DND-41 (cell line): Measurements from ENCODE around the gene NCOR2.

ENCODE experiments used
- ATAC-seq: fragments of 200-7000 bp; cut with Tn5 transposase; 3 replicates; pipeline ENCODE4 v1.9.1; 2021; ENCODE audit warnings: low read depth; ENCODE audit not compliant: insufficient read depth
- DNase-seq: peaks from one replicate; pipeline ENCODE4 v3.0.0-alpha.2; 2020
- H2AFZ ChIP-seq: 2 replicates; pipeline ENCODE4 v1.6.0; 2012; ENCODE audit warnings: low read depth, low read length
- H3K27ac ChIP-seq: 2 replicates; pipeline ENCODE4 v1.5.1; 2012; ENCODE audit warnings: low read length, inconsistent platforms
- H3K27me3 ChIP-seq: fragments of 200-600 bp; sonication (generic); 2 replicates; pipeline ENCODE4 v1.6.0; 2012; ENCODE audit warnings: low read length, mild to moderate bottlenecking, inconsistent platforms; ENCODE audit not compliant: insufficient read depth, poor library complexity
- H3K36me3 ChIP-seq: 2 replicates; pipeline ENCODE4 v1.5.1; 2012; ENCODE audit warnings: low read length, inconsistent platforms; ENCODE audit not compliant: insufficient read depth
- H3K4me1 ChIP-seq: 2 replicates; pipeline ENCODE4 v1.5.1; 2012; ENCODE audit warnings: mild to moderate bottlenecking, low read length; ENCODE audit not compliant: insufficient read depth
- H3K4me2 ChIP-seq: 2 replicates; pipeline ENCODE4 v1.6.0; 2012; ENCODE audit warnings: mild to moderate bottlenecking, moderate library complexity, low read length, inconsistent platforms; ENCODE audit not compliant: insufficient read depth
- H3K4me3 ChIP-seq, 2 experiments: fragments of 200-600 bp in 1 of 2; shearing (Covaris generic) in 1 of 2; 2 replicates each; pipeline ENCODE4 v1.5.1; 2012 to 2016; ENCODE audit warnings: inconsistent platforms in 2 of 2, low read length in 2 of 2, mild to moderate bottlenecking in 2 of 2, low read depth in 1 of 2, moderate library complexity in 1 of 2
- H3K79me2 ChIP-seq: 2 replicates; pipeline ENCODE4 v1.6.0; 2012; ENCODE audit warnings: low read length, inconsistent platforms; ENCODE audit not compliant: insufficient read depth
- H3K9ac ChIP-seq: 2 replicates; pipeline ENCODE4 v1.6.0; 2012; ENCODE audit warnings: low read depth, mild to moderate bottlenecking, inconsistent platforms, low read length, moderate library complexity
- H3K9me3 ChIP-seq: 2 replicates; pipeline ENCODE4 v1.5.1; 2012; ENCODE audit warnings: low read length, moderate library complexity, mild to moderate bottlenecking, inconsistent platforms; ENCODE audit not compliant: insufficient read depth, severe bottlenecking
- H4K20me1 ChIP-seq: 2 replicates; pipeline ENCODE4 v1.6.0; 2012; ENCODE audit warnings: low read length; ENCODE audit not compliant: insufficient read depth
- EZH2 ChIP-seq: IDR thresholded peaks from 3 replicates; pipeline ENCODE4 v1.6.1; 2012; ENCODE audit warnings: borderline replicate concordance, low read depth, mild to moderate bottlenecking, moderate library complexity, low read length, inconsistent platforms; ENCODE audit not compliant: severe bottlenecking
- TF ChIP-seq, protein P1 (sequence below): IDR thresholded peaks from 2 replicates; pipeline ENCODE4 v1.5.1; 2012; ENCODE audit warnings: borderline replicate concordance, low read length, moderate library complexity, mild to moderate bottlenecking; ENCODE audit not compliant: poor library complexity, severe bottlenecking; ENCODE audit errors: extremely low read depth

Gene NCOR2

DNA sequence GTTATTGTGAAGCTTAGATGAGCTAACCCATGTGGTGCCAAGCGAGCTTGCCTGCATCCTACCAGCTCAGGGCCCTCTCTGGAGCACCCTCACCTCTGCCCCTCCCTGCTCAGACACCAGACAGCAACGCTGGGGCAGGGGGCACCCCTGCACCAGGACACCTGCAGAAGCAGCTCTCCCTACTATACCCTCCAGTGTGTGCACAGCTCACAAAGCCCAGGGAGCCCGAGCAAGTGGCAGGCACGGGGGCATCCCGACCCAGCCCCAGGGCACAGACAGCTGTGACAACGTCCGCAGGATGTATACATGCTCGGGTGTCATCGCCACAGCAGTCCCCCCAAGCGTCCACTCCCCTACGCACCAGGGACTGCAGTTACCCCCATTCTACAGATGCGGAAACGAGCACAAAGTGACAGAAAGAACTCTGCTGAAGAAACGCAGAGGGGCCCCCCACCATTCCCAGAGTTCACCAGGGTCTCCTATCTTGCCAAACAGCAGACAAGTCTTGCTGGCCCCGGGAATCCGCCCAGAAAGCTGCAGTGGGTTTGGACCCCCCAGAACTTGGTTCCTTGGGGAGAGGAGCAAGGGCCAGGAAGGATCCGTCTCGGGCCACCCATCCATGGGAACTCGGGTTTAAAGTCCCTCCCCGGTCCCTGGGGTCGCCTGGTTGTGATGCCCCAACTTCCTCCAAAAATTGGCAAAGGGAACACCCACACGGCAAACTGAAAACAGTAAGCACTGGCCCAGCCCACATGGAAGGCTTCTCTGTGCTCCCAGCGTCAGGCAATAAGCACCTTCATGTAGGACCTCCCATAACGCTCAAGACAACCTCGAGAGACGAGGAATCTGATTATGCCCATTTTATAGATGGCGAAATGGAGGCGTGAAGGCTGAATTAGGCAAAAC is 12.0 kb downstream of the NCOR2 start:
- Histone ChIP-seq H2AFZ (no peak overlapping the region), H3K9me3 (no peaks in the 10 kb centered on the region), H3K27me3 (no peaks in the 10 kb centered on the region), H3K4me3 (no peak overlapping the region), H3K79me2 (peaks cover 100% of the 10 kb centered on the region), H3K27ac (no peak overlapping the region), H3K9ac (no peak overlapping the region), H4K20me1 (peaks cover 100% of the 10 kb centered on the region), H3K36me3 (no peaks in the 10 kb centered on the region; the same call in 1 of the 2 replicates), H3K4me2 (no peak overlapping the region), H3K4me1 (no peaks in the 10 kb centered on the region)
- peak; percentile 23 for DNase-seq
- ATAC-seq: peak; percentile 50
- TF ChIP-seq EZH2: no peak
- TF ChIP-seq, protein P1, sequence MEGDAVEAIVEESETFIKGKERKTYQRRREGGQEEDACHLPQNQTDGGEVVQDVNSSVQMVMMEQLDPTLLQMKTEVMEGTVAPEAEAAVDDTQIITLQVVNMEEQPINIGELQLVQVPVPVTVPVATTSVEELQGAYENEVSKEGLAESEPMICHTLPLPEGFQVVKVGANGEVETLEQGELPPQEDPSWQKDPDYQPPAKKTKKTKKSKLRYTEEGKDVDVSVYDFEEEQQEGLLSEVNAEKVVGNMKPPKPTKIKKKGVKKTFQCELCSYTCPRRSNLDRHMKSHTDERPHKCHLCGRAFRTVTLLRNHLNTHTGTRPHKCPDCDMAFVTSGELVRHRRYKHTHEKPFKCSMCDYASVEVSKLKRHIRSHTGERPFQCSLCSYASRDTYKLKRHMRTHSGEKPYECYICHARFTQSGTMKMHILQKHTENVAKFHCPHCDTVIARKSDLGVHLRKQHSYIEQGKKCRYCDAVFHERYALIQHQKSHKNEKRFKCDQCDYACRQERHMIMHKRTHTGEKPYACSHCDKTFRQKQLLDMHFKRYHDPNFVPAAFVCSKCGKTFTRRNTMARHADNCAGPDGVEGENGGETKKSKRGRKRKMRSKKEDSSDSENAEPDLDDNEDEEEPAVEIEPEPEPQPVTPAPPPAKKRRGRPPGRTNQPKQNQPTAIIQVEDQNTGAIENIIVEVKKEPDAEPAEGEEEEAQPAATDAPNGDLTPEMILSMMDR: no peak

DNA sequence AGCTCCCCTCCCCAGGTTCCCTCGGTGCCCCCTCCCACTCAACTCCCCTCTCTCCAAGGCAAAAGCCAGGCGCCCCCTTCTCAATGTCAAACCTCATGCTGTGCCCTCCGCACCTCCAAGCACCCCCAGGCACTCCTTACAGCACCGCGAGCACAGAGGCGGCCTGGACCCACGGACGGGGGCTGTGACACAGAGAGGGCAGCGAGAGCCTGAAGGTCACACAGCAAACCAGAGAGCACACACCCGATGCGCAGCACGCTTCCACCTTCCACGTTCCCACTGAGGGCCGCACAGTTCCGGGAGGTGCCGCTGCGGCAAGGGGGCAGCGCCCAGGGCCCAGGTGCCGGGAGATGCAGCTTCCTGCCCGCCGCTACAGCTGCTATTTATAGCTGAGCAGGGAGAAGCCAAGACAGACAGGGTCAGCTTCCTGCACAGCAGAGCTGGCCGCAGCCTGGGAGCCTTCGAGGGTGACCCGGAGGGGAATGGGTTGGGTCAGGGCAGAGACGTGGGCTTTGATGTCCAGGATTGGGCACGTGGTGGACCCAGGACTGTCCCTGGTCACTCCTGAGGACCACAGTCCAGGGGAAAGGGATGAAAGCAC is 12.9 kb downstream of the NCOR2 start:
- ATAC-seq: peak; percentile 61
- H3K27ac ChIP-seq: no peak overlapping the region
- peaks cover 100% of the 10 kb centered on the region for H3K79me2 ChIP-seq
- no peak overlapping the region for H2AFZ ChIP-seq
- H3K4me1 ChIP-seq: no peaks in the 10 kb centered on the region
- no peaks in the 10 kb centered on the region for H3K9me3 ChIP-seq
- no peak for TF ChIP-seq EZH2
- TF ChIP-seq, protein P1: no peak
- no peak overlapping the region for H3K9ac ChIP-seq
- no peaks in the 10 kb centered on the region for H3K27me3 ChIP-seq
- DNase-seq: peak; percentile 40
- H3K4me3 ChIP-seq: no peak overlapping the region
- no peaks in the 10 kb centered on the region; the same call in 1 of the 2 replicates for H3K36me3 ChIP-seq
- H3K4me2 ChIP-seq: no peak overlapping the region
- peaks cover 100% of the 10 kb centered on the region for H4K20me1 ChIP-seq

DNA sequence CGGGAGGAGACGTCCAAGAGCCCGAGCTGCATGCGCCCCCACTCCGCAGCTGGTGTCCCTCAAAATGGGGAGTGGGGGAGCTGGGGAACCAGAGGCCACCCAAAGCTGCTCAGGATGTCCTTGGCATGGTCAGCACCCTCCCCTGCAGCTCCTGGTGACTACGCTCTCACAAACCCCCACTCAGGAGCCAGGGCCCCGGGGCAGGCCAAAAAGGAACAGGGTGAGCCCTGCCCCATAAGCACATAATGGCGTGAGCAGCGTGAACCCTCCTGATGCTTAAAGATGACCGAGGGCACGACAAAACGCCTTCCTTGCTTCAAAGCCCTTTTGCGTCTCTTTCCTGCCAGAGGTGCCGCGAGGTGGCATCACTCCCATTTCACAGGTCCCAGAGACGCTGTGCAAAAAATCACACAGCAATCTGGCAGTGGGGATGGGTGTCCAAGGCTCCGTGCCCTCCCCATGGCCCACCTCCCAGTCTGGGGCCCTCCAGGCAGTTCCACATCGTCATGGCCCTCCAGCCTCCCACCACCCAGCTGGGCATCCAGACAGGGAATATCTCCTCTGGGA is 13.5 kb downstream of the NCOR2 start:
- H3K4me2 ChIP-seq: no peak overlapping the region
- no peak overlapping the region for H3K4me3 ChIP-seq
- H4K20me1 ChIP-seq: peaks cover 100% of the 10 kb centered on the region
- no peak overlapping the region for H3K9ac ChIP-seq
- DNase-seq: no peak
- H3K27ac ChIP-seq: no peak overlapping the region
- H3K9me3 ChIP-seq: no peaks in the 10 kb centered on the region
- H3K4me1 ChIP-seq: no peaks in the 10 kb centered on the region
- no peaks in the 10 kb centered on the region; the same call in 1 of the 2 replicates for H3K36me3 ChIP-seq
- ATAC-seq: no peak
- H2AFZ ChIP-seq: no peak overlapping the region
- TF ChIP-seq, protein P1: no peak
- H3K27me3 ChIP-seq: no peaks in the 10 kb centered on the region
- peaks cover 100% of the 10 kb centered on the region for H3K79me2 ChIP-seq
